HCT116 (cell line): ENCODE measurements around the gene CCL1.

Experiments
- ATF3 ChIP-seq: IDR thresholded peaks from 2 replicates; pipeline ENCODE4 v1.6.1; 2012
- CTCF ChIP-seq, 3 experiments: fragments of 200-600 bp in 1 of 3; sonication (generic) in 1 of 3; IDR thresholded peaks in 2 of 3; conservative IDR thresholded peaks in 1 of 3; 2 replicates each; pipeline ENCODE4 v1.5.1; 2012 to 2017; ENCODE audit warnings: low read depth in 2 of 3, low read length in 2 of 3, antibody characterized with exemption in 1 of 3, borderline replicate concordance in 1 of 3, control low read depth in 1 of 3, mild to moderate bottlenecking in 1 of 3, mixed read lengths in 1 of 3, mixed run types in 1 of 3, moderate library complexity in 1 of 3; ENCODE audit not compliant: insufficient read depth in 1 of 3
- EGR1 ChIP-seq: IDR thresholded peaks from 2 replicates; pipeline ENCODE4 v1.6.1; 2012; ENCODE audit warnings: low read depth
- EZH2 ChIP-seq: fragments of 200-600 bp; sonication (generic); IDR thresholded peaks from 2 replicates; pipeline ENCODE4 v1.6.1; 2017; ENCODE audit warnings: antibody characterized with exemption, mixed run types
- EZH2phosphoT487 ChIP-seq: fragments of 200-600 bp; IDR thresholded peaks from 2 replicates; pipeline ENCODE4 v1.6.1; 2018; ENCODE audit warnings: antibody characterized with exemption, borderline replicate concordance
- MAX ChIP-seq: IDR thresholded peaks from 2 replicates; pipeline ENCODE4 v1.6.1; 2012
- POLR2A ChIP-seq: IDR thresholded peaks from 2 replicates; pipeline ENCODE4 v1.7.0; 2011; ENCODE audit warnings: borderline replicate concordance; ENCODE audit not compliant: insufficient read depth, insufficient read length; ENCODE audit errors: extremely low read depth
- SIN3A ChIP-seq: IDR thresholded peaks from 2 replicates; pipeline ENCODE4 v1.6.1; 2012; ENCODE audit warnings: low read depth
- SRF ChIP-seq: IDR thresholded peaks from 2 replicates; pipeline ENCODE4 v1.6.1; 2012; ENCODE audit warnings: low read depth
- YY1 ChIP-seq: IDR thresholded peaks from 2 replicates; pipeline ENCODE4 v1.6.1; 2011; ENCODE audit warnings: low read length, low read depth, moderate library complexity, mild to moderate bottlenecking; ENCODE audit not compliant: insufficient replicate concordance; ENCODE audit errors: extremely low read depth
- ZBTB33 ChIP-seq: IDR thresholded peaks from 2 replicates; pipeline ENCODE4 v1.6.1; 2011; ENCODE audit warnings: mild to moderate bottlenecking, low read length, moderate library complexity; ENCODE audit not compliant: insufficient replicate concordance; ENCODE audit errors: extremely low read depth

GRCh38 chr17:34378664-34379101 is 15.7 kb upstream of the CCL1 start:
- TF ChIP-seq ATF3 (no peak), CTCF (IDR thresholded peaks at IDR 0.05 in 2 of 3, conservative IDR thresholded peaks at IDR 0.05 in 1 of 3; ENCODE audit: borderline replicate concordance in 1 of 3, insufficient read depth in 1 of 3, low read depth in 2 of 3, low read length in 2 of 3) (no peak), EZH2 (no peak), SIN3A (no peak), ZBTB33 (no peak), POLR2A (no peak), MAX (no peak), EGR1 (no peak), EZH2phosphoT487 (no peak), SRF (no peak), YY1 (no peak)
